ENCODE results near the gene C1QC.

The C1QC gene

GRCh38 chr1:22619252-22619651 is 24.2 kb upstream of the C1QC start:
- H3K4me1 ChIP-seq (ENCODE audit: control insufficient read depth, insufficient read depth, low read length, unreplicated experiment), result no peaks in the 10 kb centered on the region
- no peak overlapping the region for H3K27ac ChIP-seq (ENCODE audit: low read depth, low read length)
- peaks cover 83% of the 10 kb centered on the region for H3K27me3 ChIP-seq (ENCODE audit: insufficient read depth, low read length)
- H3K4me3 ChIP-seq (ENCODE audit: low read depth, low read length), result no peak overlapping the region
- H3K79me2 ChIP-seq (ENCODE audit: control insufficient read depth, insufficient read depth, low read length, unreplicated experiment), result no peaks in the 10 kb centered on the region
- H3K36me3 ChIP-seq (ENCODE audit: insufficient read depth, low read length), result no peaks in the 10 kb centered on the region
- H2AFZ ChIP-seq (ENCODE audit: low read length, unreplicated experiment), result no peak overlapping the region

- Histone ChIP-seq H3K79me2 (ENCODE audit: control insufficient read depth, insufficient read depth, low read length, unreplicated experiment) (no peaks in the 10 kb centered on the region), H3K4me3 (ENCODE audit: low read depth, low read length) (no peak overlapping the region), H3K27ac (ENCODE audit: low read depth, low read length) (no peak overlapping the region), H3K36me3 (ENCODE audit: insufficient read depth, low read length) (no peaks in the 10 kb centered on the region), H3K4me1 (ENCODE audit: control insufficient read depth, insufficient read depth, low read length, unreplicated experiment) (no peaks in the 10 kb centered on the region), H3K27me3 (ENCODE audit: insufficient read depth, low read length) (peaks cover 83% of the 10 kb centered on the region), H2AFZ (ENCODE audit: low read length, unreplicated experiment) (no peak overlapping the region)
Measured at GRCh38 chr1:22619798-22620197, 23.6 kb upstream of the C1QC start.

GRCh38 chr1:22621761-22622160 is 21.7 kb upstream of the C1QC start:
- H3K4me3 ChIP-seq (ENCODE audit: low read depth, low read length), result no peak overlapping the region
- peaks cover 83% of the 10 kb centered on the region for H3K27me3 ChIP-seq (ENCODE audit: insufficient read depth, low read length)

DNA sequence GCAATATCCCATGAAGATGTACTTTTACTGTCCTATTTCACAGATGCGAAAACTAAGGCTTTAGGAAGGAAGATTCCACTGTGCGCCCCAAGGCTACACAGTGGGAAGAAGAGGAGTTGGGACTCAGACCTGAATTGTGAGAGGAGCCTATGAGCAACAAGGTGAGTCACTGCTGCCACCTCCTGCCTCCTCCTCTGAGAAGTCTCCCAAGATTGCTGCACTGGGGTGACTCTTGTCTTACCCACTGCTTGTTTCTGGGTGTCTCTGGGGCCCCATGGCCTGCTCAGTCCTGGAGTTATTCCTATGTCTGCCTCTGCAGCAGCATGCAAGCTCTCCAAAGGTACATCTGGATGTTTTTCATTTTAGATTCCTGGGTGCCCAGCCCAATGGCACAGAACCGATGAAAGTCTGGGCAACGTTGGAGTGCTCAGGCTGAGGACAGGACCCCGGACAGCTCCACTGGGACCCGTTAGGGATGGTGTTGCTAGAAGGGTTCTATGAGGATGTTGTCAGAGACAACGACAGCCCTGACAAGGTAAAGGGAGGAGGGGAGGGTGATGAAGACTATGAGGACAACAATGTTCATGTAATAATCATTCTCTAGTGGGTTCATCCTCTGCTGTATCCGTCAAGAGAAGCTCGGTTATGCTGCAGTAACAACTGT is 18.0 kb upstream of the C1QC start:
- H3K27ac ChIP-seq (ENCODE audit: low read depth, low read length), result no peak overlapping the region
- no peak overlapping the region for H2AFZ ChIP-seq (ENCODE audit: low read length, unreplicated experiment)
- no peaks in the 10 kb centered on the region for H3K36me3 ChIP-seq (ENCODE audit: insufficient read depth, low read length)
- H3K4me1 ChIP-seq (ENCODE audit: control insufficient read depth, insufficient read depth, low read length, unreplicated experiment), result no peaks in the 10 kb centered on the region
- H3K79me2 ChIP-seq (ENCODE audit: control insufficient read depth, insufficient read depth, low read length, unreplicated experiment), result no peaks in the 10 kb centered on the region
- H3K4me3 ChIP-seq (ENCODE audit: low read depth, low read length), result no peak overlapping the region
- peaks cover 81% of the 10 kb centered on the region for H3K27me3 ChIP-seq (ENCODE audit: insufficient read depth, low read length)

More at GRCh38 chr1:22621761-22622160, 21.7 kb upstream of the C1QC start:
- no peak overlapping the region for H3K27ac ChIP-seq (ENCODE audit: low read depth, low read length)
- H3K36me3 ChIP-seq (ENCODE audit: insufficient read depth, low read length), result no peaks in the 10 kb centered on the region
- no peaks in the 10 kb centered on the region for H3K79me2 ChIP-seq (ENCODE audit: control insufficient read depth, insufficient read depth, low read length, unreplicated experiment)
- H3K4me1 ChIP-seq (ENCODE audit: control insufficient read depth, insufficient read depth, low read length, unreplicated experiment), result no peaks in the 10 kb centered on the region
- no peak overlapping the region for H2AFZ ChIP-seq (ENCODE audit: low read length, unreplicated experiment)

DNA sequence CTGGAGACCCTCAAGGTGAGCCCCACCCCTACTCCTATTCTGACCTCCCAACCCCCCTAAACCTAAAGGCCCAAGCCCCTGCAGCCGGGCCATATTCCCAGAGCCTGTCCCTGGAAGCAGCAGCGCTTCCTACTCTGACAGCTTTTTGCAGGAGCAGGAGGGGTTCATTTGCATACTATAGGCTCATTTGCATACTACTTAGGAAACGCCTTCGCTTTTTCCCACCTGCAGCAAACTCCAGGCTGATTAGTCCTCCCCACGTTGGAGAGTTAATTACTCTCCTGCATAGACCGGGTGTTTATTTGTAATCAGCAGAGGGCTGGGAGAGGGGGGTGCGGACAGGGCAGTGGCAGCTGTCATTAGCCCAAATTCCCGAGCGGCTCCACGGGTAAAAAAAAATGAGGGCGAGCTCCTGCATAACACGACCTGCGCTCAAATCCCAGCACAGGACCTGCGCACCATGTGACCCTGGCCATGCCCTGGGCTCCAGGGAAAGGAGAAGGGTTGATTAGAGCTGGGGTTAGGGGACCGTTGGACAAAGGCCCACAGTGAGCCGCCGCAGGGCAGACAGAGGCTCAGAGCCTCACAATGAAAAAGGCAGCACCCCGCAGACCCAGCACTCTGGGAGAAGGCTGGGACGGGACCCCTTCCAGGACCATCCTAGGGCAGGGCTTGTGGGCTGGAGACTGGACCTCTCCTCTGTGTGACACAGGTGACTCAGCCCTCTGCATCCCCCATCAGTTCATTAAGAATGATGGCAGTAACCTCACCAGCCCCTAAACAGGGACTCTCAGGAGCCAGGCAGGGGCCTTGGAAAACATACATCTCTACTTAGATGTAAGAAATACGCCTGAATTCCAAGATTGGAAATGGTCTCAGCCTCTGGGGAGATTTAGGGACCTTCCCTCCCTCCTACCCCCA is 16.9 kb upstream of the C1QC start:
- H3K27me3 ChIP-seq (ENCODE audit: insufficient read depth, low read length), result peaks cover 86% of the 10 kb centered on the region
- H2AFZ ChIP-seq (ENCODE audit: low read length, unreplicated experiment), result no peak overlapping the region
- no peak overlapping the region for H3K4me3 ChIP-seq (ENCODE audit: low read depth, low read length)
- H3K4me1 ChIP-seq (ENCODE audit: control insufficient read depth, insufficient read depth, low read length, unreplicated experiment), result no peaks in the 10 kb centered on the region
- no peak overlapping the region for H3K27ac ChIP-seq (ENCODE audit: low read depth, low read length)
- no peaks in the 10 kb centered on the region for H3K36me3 ChIP-seq (ENCODE audit: insufficient read depth, low read length)
- H3K79me2 ChIP-seq (ENCODE audit: control insufficient read depth, insufficient read depth, low read length, unreplicated experiment), result no peaks in the 10 kb centered on the region

- no peak overlapping the region for H3K27ac ChIP-seq (ENCODE audit: low read depth, low read length)
- no peak overlapping the region for H3K4me3 ChIP-seq (ENCODE audit: low read depth, low read length)
- no peaks in the 10 kb centered on the region for H3K79me2 ChIP-seq (ENCODE audit: control insufficient read depth, insufficient read depth, low read length, unreplicated experiment)
- H3K36me3 ChIP-seq (ENCODE audit: insufficient read depth, low read length), result no peaks in the 10 kb centered on the region
- H3K27me3 ChIP-seq (ENCODE audit: insufficient read depth, low read length), result peaks cover 86% of the 10 kb centered on the region
- H3K4me1 ChIP-seq (ENCODE audit: control insufficient read depth, insufficient read depth, low read length, unreplicated experiment), result no peaks in the 10 kb centered on the region
- no peak overlapping the region for H2AFZ ChIP-seq (ENCODE audit: low read length, unreplicated experiment)
Measured at GRCh38 chr1:22627331-22627730, 16.1 kb upstream of the C1QC start.

DNA sequence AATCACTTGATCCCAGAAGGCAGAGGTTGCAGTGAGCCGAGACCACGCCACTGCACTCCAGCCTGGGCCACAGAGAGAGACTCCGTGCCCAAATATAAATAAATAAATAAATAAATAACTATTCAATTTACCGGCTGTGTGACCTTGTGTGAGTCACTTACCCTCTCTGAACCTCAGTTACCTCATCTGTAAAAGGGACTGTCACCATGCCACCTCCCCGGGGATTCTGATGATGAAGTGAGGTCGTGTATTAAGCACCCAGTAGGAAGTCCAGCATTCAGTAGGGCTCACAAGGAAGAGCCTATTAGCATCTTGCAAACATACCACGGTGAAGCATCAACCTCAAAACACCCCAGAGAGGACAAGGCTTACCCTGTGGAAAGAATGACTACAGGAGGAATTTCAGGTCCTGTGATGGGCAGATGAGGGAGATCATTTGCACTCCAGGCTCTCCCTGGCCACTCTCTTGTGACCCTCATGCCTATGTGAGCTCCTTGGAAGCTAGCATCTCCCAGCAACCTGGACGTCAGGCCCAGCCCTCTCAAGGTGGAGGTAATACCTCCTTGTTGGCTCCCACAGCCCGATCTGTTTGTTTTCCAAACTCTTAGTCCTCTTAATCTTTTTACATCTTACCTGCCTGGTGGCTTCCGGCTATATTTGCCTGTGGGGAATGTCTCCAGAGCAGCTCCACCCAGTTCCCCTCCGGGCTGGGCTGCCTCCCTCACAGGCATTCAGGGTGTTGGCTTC is 14.6 kb upstream of the C1QC start:
- Histone ChIP-seq H3K79me2 (ENCODE audit: control insufficient read depth, insufficient read depth, low read length, unreplicated experiment) (no peaks in the 10 kb centered on the region), H3K27ac (ENCODE audit: low read depth, low read length) (no peak overlapping the region), H3K4me3 (ENCODE audit: low read depth, low read length) (no peak overlapping the region), H3K36me3 (ENCODE audit: insufficient read depth, low read length) (no peaks in the 10 kb centered on the region), H3K4me1 (ENCODE audit: control insufficient read depth, insufficient read depth, low read length, unreplicated experiment) (no peaks in the 10 kb centered on the region), H2AFZ (ENCODE audit: low read length, unreplicated experiment) (no peak overlapping the region), H3K27me3 (ENCODE audit: insufficient read depth, low read length) (peaks cover 89% of the 10 kb centered on the region)

DNA sequence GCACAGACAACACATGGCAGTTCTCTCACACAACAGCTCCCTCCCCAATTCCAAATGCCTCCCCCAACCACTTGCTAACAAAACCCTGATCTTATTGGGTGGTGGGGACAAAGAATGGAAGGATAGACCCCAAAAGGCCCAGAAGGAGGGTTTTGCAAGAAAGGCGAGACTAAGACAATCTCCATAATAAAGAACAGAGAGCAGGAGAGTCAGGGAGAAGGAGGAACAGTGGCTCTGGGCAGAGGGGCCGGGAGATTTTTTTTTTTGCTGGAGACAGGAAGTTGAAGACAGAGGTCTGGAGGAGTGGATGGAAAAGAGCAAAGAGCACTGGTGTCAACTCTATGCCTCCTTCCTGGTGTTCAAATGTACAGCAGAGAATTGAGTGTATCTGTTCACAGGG is 13.5 kb upstream of the C1QC start:
- H3K27ac ChIP-seq (ENCODE audit: low read depth, low read length), result no peak overlapping the region
- H3K4me3 ChIP-seq (ENCODE audit: low read depth, low read length), result no peak overlapping the region
- H3K36me3 ChIP-seq (ENCODE audit: insufficient read depth, low read length), result no peaks in the 10 kb centered on the region
- H2AFZ ChIP-seq (ENCODE audit: low read length, unreplicated experiment), result no peak overlapping the region
- no peaks in the 10 kb centered on the region for H3K79me2 ChIP-seq (ENCODE audit: control insufficient read depth, insufficient read depth, low read length, unreplicated experiment)
- H3K27me3 ChIP-seq (ENCODE audit: insufficient read depth, low read length), result peaks cover 89% of the 10 kb centered on the region
- H3K4me1 ChIP-seq (ENCODE audit: control insufficient read depth, insufficient read depth, low read length, unreplicated experiment), result no peaks in the 10 kb centered on the region

GRCh38 chr1:22633697-22634463 is 9.6 kb upstream of the C1QC start:
- Histone ChIP-seq H3K4me1 (ENCODE audit: control insufficient read depth, insufficient read depth, low read length, unreplicated experiment) (no peaks in the 10 kb centered on the region), H3K27me3 (ENCODE audit: insufficient read depth, low read length) (peaks cover 65% of the 10 kb centered on the region), H3K79me2 (ENCODE audit: control insufficient read depth, insufficient read depth, low read length, unreplicated experiment) (no peaks in the 10 kb centered on the region), H3K36me3 (ENCODE audit: insufficient read depth, low read length) (no peaks in the 10 kb centered on the region), H3K27ac (ENCODE audit: low read depth, low read length) (no peak overlapping the region), H2AFZ (ENCODE audit: low read length, unreplicated experiment) (no peak overlapping the region), H3K4me3 (ENCODE audit: low read depth, low read length) (no peak overlapping the region)

- H3K27ac ChIP-seq (ENCODE audit: low read depth, low read length), result no peak overlapping the region
- H3K4me3 ChIP-seq (ENCODE audit: low read depth, low read length), result no peak overlapping the region
Measured at GRCh38 chr1:22635436-22635835, 8.0 kb upstream of the C1QC start.

More at GRCh38 chr1:22635436-22635835, 8.0 kb upstream of the C1QC start:
- no peak overlapping the region for H2AFZ ChIP-seq (ENCODE audit: low read length, unreplicated experiment)
- peaks cover 51% of the 10 kb centered on the region for H3K27me3 ChIP-seq (ENCODE audit: insufficient read depth, low read length)
- no peaks in the 10 kb centered on the region for H3K4me1 ChIP-seq (ENCODE audit: control insufficient read depth, insufficient read depth, low read length, unreplicated experiment)
- H3K36me3 ChIP-seq (ENCODE audit: insufficient read depth, low read length), result no peaks in the 10 kb centered on the region
- H3K79me2 ChIP-seq (ENCODE audit: control insufficient read depth, insufficient read depth, low read length, unreplicated experiment), result no peaks in the 10 kb centered on the region
